GM21515 (cell line): ENCODE results near the gene COL15A1.

ENCODE experiments used
- ATAC-seq: cut with Tn5 transposase; IDR thresholded peaks from one replicate; pipeline ENCODE4 v1.9.1; 2021; ENCODE audit not compliant: unreplicated experiment

Gene COL15A1

GRCh38 chr9:98915599-98915998, 28.1 kb upstream of the COL15A1 start:
- ATAC-seq = no peak

- no peak for ATAC-seq
Measured at GRCh38 chr9:98916660-98917059, 27.0 kb upstream of the COL15A1 start.

- ATAC-seq = no peak
Measured at GRCh38 chr9:98917746-98918487, 25.8 kb upstream of the COL15A1 start.

GRCh38 chr9:98921732-98922131, 22.0 kb upstream of the COL15A1 start:
- no peak for ATAC-seq

- ATAC-seq = no peak
Measured at GRCh38 chr9:98922721-98923435, 20.8 kb upstream of the COL15A1 start.

- ATAC-seq = no peak
Measured at GRCh38 chr9:98923451-98924123, 20.1 kb upstream of the COL15A1 start.

GRCh38 chr9:98924946-98925820, 18.5 kb upstream of the COL15A1 start:
- ATAC-seq = no peak

- no peak for ATAC-seq
Measured at GRCh38 chr9:98925956-98926355, 17.8 kb upstream of the COL15A1 start.

- ATAC-seq = no peak
Measured at GRCh38 chr9:98927724-98928123, 16.0 kb upstream of the COL15A1 start.

GRCh38 chr9:98929071-98929470, 14.6 kb upstream of the COL15A1 start:
- no peak for ATAC-seq

GRCh38 chr9:98929895-98930341, 13.8 kb upstream of the COL15A1 start:
- ATAC-seq = no peak

GRCh38 chr9:98930792-98931191, 12.9 kb upstream of the COL15A1 start:
- no peak for ATAC-seq

- ATAC-seq = no peak
Measured at GRCh38 chr9:98931600-98932389, 11.9 kb upstream of the COL15A1 start.

GRCh38 chr9:98933185-98933584, 10.5 kb upstream of the COL15A1 start:
- no peak for ATAC-seq

- ATAC-seq = no peak
Measured at GRCh38 chr9:98933890-98934289, 9.8 kb upstream of the COL15A1 start.

GRCh38 chr9:98935071-98935505, 8.6 kb upstream of the COL15A1 start:
- no peak for ATAC-seq

GRCh38 chr9:98940276-98940675, 3.4 kb upstream of the COL15A1 start:
- no peak for ATAC-seq

GRCh38 chr9:98941946-98942523, 1.7 kb upstream of the COL15A1 start:
- no peak for ATAC-seq

GRCh38 chr9:98942906-98943681, 613 bp upstream of the COL15A1 start:
- ATAC-seq = no peak
